Gastroesophageal sphincter (tissue), 3 donors: Measurements from ENCODE around the gene DEDD2.
A peak's percentile ranks its signal among the peaks of the same experiment; 100 is the strongest.

Source experiments
- EP300 ChIP-seq: sonication (generic); formaldehyde crosslinking; IDR thresholded peaks from one replicate; pipeline ENCODE4 v1.6.1; 2017; ENCODE audit warnings: antibody characterized with exemption, mild to moderate bottlenecking
- POLR2A ChIP-seq, 2 donors: fragments of 450-650 bp; IDR thresholded peaks; one replicate each; pipeline ENCODE4 v1.6.1; 2017; ENCODE audit warnings: antibody characterized with exemption in 2 of 2, mild to moderate bottlenecking in 2 of 2, moderate library complexity in 1 of 2
- POLR2AphosphoS5 ChIP-seq: sonication (generic); formaldehyde crosslinking; IDR thresholded peaks from one replicate; pipeline ENCODE4 v1.6.1; 2017; ENCODE audit warnings: antibody characterized with exemption
- TF ChIP-seq, protein P1 (sequence below), 4 experiments: fragments of 200-600 bp in 2 of 4; fragments of 450-650 bp in 2 of 4; sonication (generic) in 1 of 4; IDR thresholded peaks; one replicate each; pipeline ENCODE4 v1.5.1; 2017 to 2019; ENCODE audit warnings: antibody characterized with exemption in 4 of 4, mild to moderate bottlenecking in 2 of 4, moderate library complexity in 2 of 4

DNA sequence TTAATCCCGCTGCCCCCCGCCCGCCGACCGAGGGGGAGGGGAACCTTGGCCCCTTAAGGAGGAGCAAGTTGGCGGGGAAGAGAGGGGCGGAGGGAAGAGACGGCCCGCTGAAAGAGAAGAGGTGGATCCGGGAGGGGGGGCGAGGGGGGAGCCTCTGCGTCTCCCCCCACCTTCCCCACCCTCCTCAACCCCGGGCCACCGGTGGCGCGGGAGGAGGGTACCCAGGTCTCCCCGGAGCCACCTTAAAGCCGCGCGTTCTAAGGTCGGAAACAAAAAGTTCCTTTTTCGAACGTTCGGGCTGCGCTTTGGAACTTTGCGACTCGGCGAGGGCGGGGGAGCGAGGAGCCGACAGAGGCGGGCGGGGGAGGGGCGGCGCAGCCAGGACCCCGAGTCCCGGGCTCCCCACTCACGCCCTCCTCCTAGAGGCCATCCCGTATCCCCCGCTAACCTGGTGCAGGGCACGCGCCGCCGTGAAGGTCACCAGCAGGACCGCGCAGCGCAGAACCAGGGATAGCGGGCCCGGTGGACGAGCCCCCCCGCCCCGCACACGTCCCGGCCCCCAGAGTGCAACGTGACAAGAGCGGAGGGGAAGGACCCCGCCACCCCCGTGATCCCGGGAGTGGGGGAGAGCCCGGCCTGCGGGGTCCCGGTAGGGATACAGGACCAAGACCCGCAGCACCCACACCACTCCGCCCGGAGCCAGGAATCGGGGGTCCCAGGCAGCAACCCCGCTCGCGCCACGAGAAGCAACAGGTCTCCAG is 36.8 kb upstream of the DEDD2 start:
- TF ChIP-seq, protein P1, sequence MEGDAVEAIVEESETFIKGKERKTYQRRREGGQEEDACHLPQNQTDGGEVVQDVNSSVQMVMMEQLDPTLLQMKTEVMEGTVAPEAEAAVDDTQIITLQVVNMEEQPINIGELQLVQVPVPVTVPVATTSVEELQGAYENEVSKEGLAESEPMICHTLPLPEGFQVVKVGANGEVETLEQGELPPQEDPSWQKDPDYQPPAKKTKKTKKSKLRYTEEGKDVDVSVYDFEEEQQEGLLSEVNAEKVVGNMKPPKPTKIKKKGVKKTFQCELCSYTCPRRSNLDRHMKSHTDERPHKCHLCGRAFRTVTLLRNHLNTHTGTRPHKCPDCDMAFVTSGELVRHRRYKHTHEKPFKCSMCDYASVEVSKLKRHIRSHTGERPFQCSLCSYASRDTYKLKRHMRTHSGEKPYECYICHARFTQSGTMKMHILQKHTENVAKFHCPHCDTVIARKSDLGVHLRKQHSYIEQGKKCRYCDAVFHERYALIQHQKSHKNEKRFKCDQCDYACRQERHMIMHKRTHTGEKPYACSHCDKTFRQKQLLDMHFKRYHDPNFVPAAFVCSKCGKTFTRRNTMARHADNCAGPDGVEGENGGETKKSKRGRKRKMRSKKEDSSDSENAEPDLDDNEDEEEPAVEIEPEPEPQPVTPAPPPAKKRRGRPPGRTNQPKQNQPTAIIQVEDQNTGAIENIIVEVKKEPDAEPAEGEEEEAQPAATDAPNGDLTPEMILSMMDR (IDR thresholded peaks at IDR 0.05): peak in 1 of 4 experiments; percentile 13
- TF ChIP-seq POLR2A (IDR thresholded peaks at IDR 0.05) (peak in 1 of 2 donors; percentile 4), POLR2AphosphoS5 (peak; percentile 38), EP300 (no peak)
